Retinal pigment epithelial cell (primary cell): ENCODE results near the gene BMPR1B.

ENCODE experiments used
- DNase-seq: peaks from one replicate; pipeline ENCODE4 v3.0.0-alpha.2; 2010; ENCODE audit warnings: low read depth
- H3K4me3 ChIP-seq: 2 replicates; pipeline ENCODE4 v1.5.1; 2011; ENCODE audit warnings: mild to moderate bottlenecking, low read length, control low read depth, moderate library complexity
- TF ChIP-seq, protein P1 (sequence below): conservative IDR thresholded peaks from 2 replicates; pipeline ENCODE4 v1.5.1; 2011; ENCODE audit warnings: low read depth, low read length, control low read depth, inconsistent platforms

The BMPR1B gene

DNA sequence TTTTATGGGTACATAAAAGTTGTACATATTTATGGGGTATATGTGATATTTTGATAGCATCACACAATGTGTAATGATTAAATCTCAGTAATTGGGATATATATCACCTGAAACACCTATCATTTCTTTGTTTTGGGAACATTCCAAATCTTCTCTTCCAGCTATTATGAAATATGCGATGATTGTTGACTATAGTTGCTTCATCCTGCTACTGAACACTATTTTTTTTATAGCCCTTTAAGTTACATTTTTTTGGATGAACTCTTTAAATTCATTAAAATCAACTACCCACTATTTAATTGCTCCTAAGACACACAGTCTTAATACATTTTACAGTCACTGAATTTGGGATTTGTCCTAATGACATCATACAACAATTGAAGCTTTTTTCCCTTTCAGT is 212.9 kb downstream of the BMPR1B start:
- TF ChIP-seq, protein P1, sequence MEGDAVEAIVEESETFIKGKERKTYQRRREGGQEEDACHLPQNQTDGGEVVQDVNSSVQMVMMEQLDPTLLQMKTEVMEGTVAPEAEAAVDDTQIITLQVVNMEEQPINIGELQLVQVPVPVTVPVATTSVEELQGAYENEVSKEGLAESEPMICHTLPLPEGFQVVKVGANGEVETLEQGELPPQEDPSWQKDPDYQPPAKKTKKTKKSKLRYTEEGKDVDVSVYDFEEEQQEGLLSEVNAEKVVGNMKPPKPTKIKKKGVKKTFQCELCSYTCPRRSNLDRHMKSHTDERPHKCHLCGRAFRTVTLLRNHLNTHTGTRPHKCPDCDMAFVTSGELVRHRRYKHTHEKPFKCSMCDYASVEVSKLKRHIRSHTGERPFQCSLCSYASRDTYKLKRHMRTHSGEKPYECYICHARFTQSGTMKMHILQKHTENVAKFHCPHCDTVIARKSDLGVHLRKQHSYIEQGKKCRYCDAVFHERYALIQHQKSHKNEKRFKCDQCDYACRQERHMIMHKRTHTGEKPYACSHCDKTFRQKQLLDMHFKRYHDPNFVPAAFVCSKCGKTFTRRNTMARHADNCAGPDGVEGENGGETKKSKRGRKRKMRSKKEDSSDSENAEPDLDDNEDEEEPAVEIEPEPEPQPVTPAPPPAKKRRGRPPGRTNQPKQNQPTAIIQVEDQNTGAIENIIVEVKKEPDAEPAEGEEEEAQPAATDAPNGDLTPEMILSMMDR, result no peak
- no peak for DNase-seq
- no peak overlapping the region for H3K4me3 ChIP-seq

DNA sequence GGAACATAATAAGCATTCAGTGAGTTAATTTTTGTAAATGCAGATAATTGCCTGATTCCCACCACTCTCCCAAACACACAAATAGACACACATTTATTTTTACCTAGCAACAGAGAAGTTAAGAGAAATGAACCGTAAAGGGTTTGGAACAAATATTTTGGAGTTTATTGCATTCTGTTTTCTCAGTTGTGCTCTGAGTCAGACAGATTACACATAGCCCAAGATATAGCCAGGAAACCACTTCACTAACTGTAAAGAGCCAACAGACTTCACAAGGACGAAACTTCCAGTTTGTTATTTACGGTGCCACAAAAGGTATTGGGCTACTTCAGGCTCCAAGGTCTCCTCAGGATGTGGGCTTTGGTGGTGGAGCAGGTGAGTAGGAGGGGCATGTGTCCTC is 217.0 kb downstream of the BMPR1B start:
- TF ChIP-seq, protein P1, result no peak
- no peak overlapping the region for H3K4me3 ChIP-seq
- peak; percentile 30 for DNase-seq

DNA sequence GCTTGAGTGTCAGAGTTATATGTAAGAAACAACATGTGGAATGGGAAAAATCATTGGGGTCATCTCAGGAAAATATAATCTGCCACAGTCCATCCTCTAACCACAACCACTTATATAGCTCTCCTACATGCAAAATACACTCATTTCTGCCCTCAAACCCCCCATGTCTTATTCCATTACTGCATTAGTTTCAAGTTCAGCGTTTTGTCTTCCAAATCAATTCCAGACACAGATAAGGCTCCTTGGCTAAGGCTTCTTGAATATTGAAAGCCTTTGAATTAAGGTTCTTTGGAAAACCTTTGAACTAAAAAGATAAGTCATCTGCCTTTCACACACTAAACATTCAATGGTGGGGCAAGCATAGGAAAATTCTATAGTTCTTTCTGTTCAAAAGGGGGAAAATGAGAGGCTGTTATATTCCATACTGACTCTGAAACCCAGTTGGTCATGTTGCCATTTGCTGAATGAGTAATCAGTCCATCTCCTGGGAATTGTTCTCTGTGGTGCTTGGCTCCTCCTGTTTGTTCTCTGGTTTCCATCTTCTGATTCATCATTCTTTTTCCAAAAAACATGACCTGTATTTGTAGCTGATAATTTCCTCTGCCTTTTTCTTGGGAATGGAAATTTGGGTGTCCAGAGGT is 218.7 kb downstream of the BMPR1B start:
- H3K4me3 ChIP-seq, result no peak overlapping the region
- TF ChIP-seq, protein P1, result no peak
- no peak for DNase-seq

DNA sequence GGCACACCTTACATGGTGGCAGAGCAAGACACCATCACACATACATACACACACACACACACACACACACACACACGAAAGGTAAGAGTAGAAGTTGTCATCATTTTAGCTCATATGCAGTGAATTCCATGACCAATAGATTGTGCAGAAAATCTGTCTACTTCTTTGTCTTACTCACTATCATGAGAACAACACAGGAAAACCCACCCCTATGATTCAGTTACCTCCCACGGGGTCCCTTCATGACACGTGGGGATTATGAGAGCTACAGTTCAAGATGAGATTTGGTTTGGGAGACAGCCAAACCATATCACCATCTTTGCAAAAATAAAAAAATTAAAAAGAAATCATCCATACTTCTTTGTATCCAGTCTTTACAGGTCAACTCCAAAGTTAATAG is 221.1 kb downstream of the BMPR1B start:
- DNase-seq, result peak; percentile 20
- H3K4me3 ChIP-seq, result no peak overlapping the region
- TF ChIP-seq, protein P1, result no peak

DNA sequence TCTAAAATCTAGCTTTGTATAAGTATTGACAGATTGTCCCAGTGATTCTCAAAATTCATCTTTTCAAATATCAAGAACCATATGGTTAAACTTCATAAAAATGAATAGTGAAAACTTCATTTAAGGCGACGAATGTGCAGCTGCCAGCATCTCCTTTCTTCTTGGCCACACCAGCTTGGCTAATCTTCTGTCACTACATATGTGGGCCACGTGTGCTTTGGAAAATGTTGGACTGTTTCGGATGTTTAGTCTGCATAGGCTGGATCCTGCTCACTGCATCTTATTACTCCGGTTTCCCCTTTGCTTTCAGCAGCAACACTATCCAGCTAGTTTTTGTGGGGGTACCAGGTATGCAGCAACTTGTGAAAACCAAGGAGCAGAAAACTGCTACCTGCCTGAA is 221.9 kb downstream of the BMPR1B start:
- TF ChIP-seq, protein P1, result no peak
- DNase-seq, result no peak
- H3K4me3 ChIP-seq, result no peak overlapping the region

DNA sequence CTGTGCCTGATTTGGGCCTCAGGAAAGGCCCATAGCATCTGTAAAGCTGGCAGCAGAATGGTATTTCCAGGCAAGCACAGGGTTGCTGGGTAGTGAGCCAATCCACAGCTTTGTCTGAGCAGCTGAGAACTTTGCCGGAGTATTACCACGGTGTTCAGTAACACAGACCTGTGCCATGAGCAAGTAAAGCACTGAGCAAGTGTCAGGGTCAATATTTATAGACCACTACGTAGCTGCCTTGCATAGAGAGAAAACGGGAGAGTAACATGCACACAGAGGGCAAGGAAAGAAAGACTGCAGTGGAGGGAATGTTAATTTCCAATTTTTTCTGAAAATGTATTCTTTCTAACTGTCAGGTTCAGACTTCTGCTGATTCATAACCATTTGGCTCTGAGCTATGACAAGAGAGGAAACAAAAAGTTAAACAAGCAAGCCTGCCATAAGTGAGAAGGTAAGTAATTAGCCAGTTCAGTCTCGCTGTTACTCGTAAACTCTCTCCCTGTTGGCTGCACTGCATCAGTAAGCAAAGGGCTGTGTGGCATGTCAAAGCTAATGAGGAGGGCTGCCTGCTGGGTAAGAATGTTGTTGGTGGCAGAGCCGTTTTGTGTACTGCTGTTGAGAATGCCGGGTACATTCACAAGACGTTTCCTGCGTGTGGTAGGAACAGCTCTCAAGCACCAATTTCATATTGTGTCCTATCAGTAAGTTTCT is 238.1 kb downstream of the BMPR1B start:
- TF ChIP-seq, protein P1, result no peak
- peak; percentile 66 for DNase-seq
- H3K4me3 ChIP-seq, result peak overlapping the region; percentile 34
